H9 (cell line): Measurements from ENCODE around the gene WDR75. TPM values are rescaled to one million over a fixed set of nuclear protein-coding genes. Genes with fewer than 3 reads are reported as not detected.

Experiments used
- DNase-seq: peaks from one replicate; pipeline ENCODE4 v3.0.0-alpha.2; 2017
- H2AFZ ChIP-seq: one replicate; pipeline ENCODE4 v1.6.1; 2013; ENCODE audit warnings: mild to moderate bottlenecking, low read length, control low read depth, moderate library complexity
- H2AK5ac ChIP-seq: 2 replicates; pipeline ENCODE4 v1.6.1; 2013; ENCODE audit warnings: low read length, control low read depth, mixed read lengths; ENCODE audit not compliant: insufficient read length
- H2BK120ac ChIP-seq: one replicate; pipeline ENCODE4 v1.6.1; 2013; ENCODE audit warnings: low read depth, mild to moderate bottlenecking, low read length, control low read depth, inconsistent platforms; ENCODE audit not compliant: poor library complexity, severe bottlenecking
- H2BK12ac ChIP-seq: 2 replicates; pipeline ENCODE4 v1.6.1; 2013; ENCODE audit warnings: low read length, control low read depth, mixed read lengths, low read depth; ENCODE audit not compliant: insufficient read length
- H2BK15ac ChIP-seq: 2 replicates; pipeline ENCODE4 v1.6.1; 2013; ENCODE audit warnings: low read depth, low read length, control low read depth
- H2BK20ac ChIP-seq: one replicate; pipeline ENCODE4 v1.6.1; 2013; ENCODE audit warnings: low read depth, mild to moderate bottlenecking, low read length, control low read depth, inconsistent platforms; ENCODE audit not compliant: poor library complexity, severe bottlenecking
- H2BK5ac ChIP-seq: 2 replicates; pipeline ENCODE4 v1.6.1; 2013; ENCODE audit warnings: low read length, control low read depth, mixed read lengths; ENCODE audit not compliant: insufficient read length
- H3K14ac ChIP-seq: 2 replicates; pipeline ENCODE4 v1.6.1; 2013; ENCODE audit warnings: low read length, control low read depth; ENCODE audit not compliant: insufficient read depth
- H3K18ac ChIP-seq: 2 replicates; pipeline ENCODE4 v1.6.1; 2013; ENCODE audit warnings: low read depth, mild to moderate bottlenecking, mixed read lengths, low read length, control low read depth; ENCODE audit not compliant: insufficient read length
- H3K23ac ChIP-seq: 2 replicates; pipeline ENCODE4 v1.6.1; 2013; ENCODE audit warnings: low read length, control low read depth, mixed read lengths, low read depth; ENCODE audit not compliant: insufficient read length
- H3K23me2 ChIP-seq: 2 replicates; pipeline ENCODE4 v1.6.1; 2013; ENCODE audit warnings: low read depth, mild to moderate bottlenecking, mixed read lengths, low read length, control low read depth; ENCODE audit not compliant: insufficient read length, poor library complexity, severe bottlenecking
- H3K27ac ChIP-seq: 2 replicates; pipeline ENCODE4 v1.5.1; 2013; ENCODE audit warnings: low read length, control low read depth, mixed read lengths, low read depth; ENCODE audit not compliant: insufficient read length
- H3K27me3 ChIP-seq: 2 replicates; pipeline ENCODE4 v1.6.1; 2013; ENCODE audit warnings: low read length, control low read depth, inconsistent platforms; ENCODE audit not compliant: insufficient read depth
- H3K4ac ChIP-seq: 2 replicates; pipeline ENCODE4 v1.6.1; 2013; ENCODE audit warnings: low read depth, mild to moderate bottlenecking, control low read depth, inconsistent platforms, low read length, moderate library complexity
- H3K4me1 ChIP-seq: 2 replicates; pipeline ENCODE4 v1.6.1; 2013; ENCODE audit warnings: low read length, control low read depth, inconsistent platforms; ENCODE audit not compliant: insufficient read depth
- H3K4me2 ChIP-seq: 2 replicates; pipeline ENCODE4 v1.6.1; 2013; ENCODE audit warnings: low read length, control low read depth, mixed read lengths; ENCODE audit not compliant: insufficient read length, insufficient read depth
- H3K56ac ChIP-seq: 2 replicates; pipeline ENCODE4 v1.6.1; 2013; ENCODE audit warnings: low read depth, mild to moderate bottlenecking, mixed read lengths, low read length, control low read depth; ENCODE audit not compliant: insufficient read length
- H3K79me1 ChIP-seq: 2 replicates; pipeline ENCODE4 v1.6.1; 2013; ENCODE audit warnings: low read depth, mild to moderate bottlenecking, moderate library complexity, low read length, control low read depth, inconsistent platforms; ENCODE audit not compliant: insufficient read depth, poor library complexity, severe bottlenecking
- H3K79me2 ChIP-seq: 2 replicates; pipeline ENCODE4 v1.6.1; 2013; ENCODE audit warnings: low read length, control low read depth, inconsistent platforms; ENCODE audit not compliant: insufficient read depth
- H3K9ac ChIP-seq: 2 replicates; pipeline ENCODE4 v1.6.1; 2013; ENCODE audit warnings: low read length, control low read depth, mixed read lengths; ENCODE audit not compliant: insufficient read length; ENCODE audit errors: extremely low read depth
- H3K9me3 ChIP-seq: one replicate; pipeline ENCODE4 v1.6.1; 2013; ENCODE audit warnings: low read depth, low read length, inconsistent platforms; ENCODE audit not compliant: control insufficient read depth
- H3T11ph ChIP-seq: one replicate; pipeline ENCODE4 v1.6.1; 2013; ENCODE audit warnings: mild to moderate bottlenecking, low read length, control low read depth, inconsistent platforms
- H4K20me1 ChIP-seq: one replicate; pipeline ENCODE4 v1.6.1; 2013; ENCODE audit not compliant: control insufficient read depth, insufficient read length, insufficient read depth
- H4K5ac ChIP-seq: 2 replicates; pipeline ENCODE4 v1.6.1; 2013; ENCODE audit warnings: low read depth, mild to moderate bottlenecking, mixed read lengths, low read length, control low read depth; ENCODE audit not compliant: insufficient read length
- H4K8ac ChIP-seq: replicated peaks from 2 replicates; pipeline ENCODE4 v1.6.1; 2013; ENCODE audit warnings: low read length, control low read depth, mixed read lengths, low read depth; ENCODE audit not compliant: insufficient read length
- H4K91ac ChIP-seq: 2 replicates; pipeline ENCODE4 v1.6.1; 2013; ENCODE audit warnings: low read depth, mild to moderate bottlenecking, moderate library complexity, mixed read lengths, low read length, control low read depth; ENCODE audit not compliant: insufficient read length
- H3K27ac Mint-ChIP-seq, 3 experiments: 2 replicates in 2 of 3; 3 replicates in 1 of 3; pipeline ENCODE4 v1.8.0; 2020 to 2021; ENCODE audit warnings: mixed read lengths in 3 of 3, mild to moderate bottlenecking in 1 of 3, moderate library complexity in 1 of 3
- H3K27me3 Mint-ChIP-seq: 2 replicates; pipeline ENCODE4 v1.8.0; 2021; ENCODE audit warnings: low read depth, mild to moderate bottlenecking, moderate library complexity, mixed read lengths
- H3K36me3 Mint-ChIP-seq, 3 experiments: 2 replicates in 2 of 3; 3 replicates in 1 of 3; pipeline ENCODE4 v1.8.0; 2020 to 2021; ENCODE audit warnings: low read depth in 3 of 3, mixed read lengths in 3 of 3; ENCODE audit not compliant: insufficient read depth in 1 of 3
- H3K4me1 Mint-ChIP-seq, 2 experiments: 2 replicates each; pipeline ENCODE4 v1.8.0; 2020; ENCODE audit warnings: mixed read lengths in 2 of 2
- H3K4me3 Mint-ChIP-seq, 2 experiments: 2 replicates in 1 of 2; 3 replicates in 1 of 2; pipeline ENCODE4 v1.8.0; 2020 to 2021; ENCODE audit warnings: mild to moderate bottlenecking in 2 of 2, mixed read lengths in 2 of 2, moderate library complexity in 1 of 2
- H3K9me3 Mint-ChIP-seq, 2 experiments: 2 replicates in 1 of 2; 3 replicates in 1 of 2; pipeline ENCODE4 v1.8.0; 2020; ENCODE audit warnings: mild to moderate bottlenecking in 2 of 2, mixed read lengths in 2 of 2, moderate library complexity in 1 of 2
- WGBS: extraction: QIAGEN DNeasy Blood & Tissue Kit; methylation state at CpG from one replicate; pipeline ENCODE4 v1.1.7; 2013; ENCODE audit warnings: missing lambda C conversion rate, low lambda C conversion rate, mixed read lengths; ENCODE audit not compliant: insufficient read length; ENCODE audit errors: extremely low coverage; 5-methylcytosine and 5-hydroxymethylcytosine counted together
- total RNA-seq: library from RNA; stranded (reverse); gene quantifications from 2 replicates; pipeline ENCODE4 v1.2.1, GENCODE V29; 2021
- TF ChIP-seq, protein P1 (sequence below): fragments of 200-600 bp; sonication (generic); conservative IDR thresholded peaks from 3 replicates; pipeline ENCODE4 v1.8.0; 2021; ENCODE audit warnings: antibody characterized with exemption, mild to moderate bottlenecking

WDR75 gene
- total RNA-seq, 1 experiment from 2014 or later: 80.6 TPM

DNA sequence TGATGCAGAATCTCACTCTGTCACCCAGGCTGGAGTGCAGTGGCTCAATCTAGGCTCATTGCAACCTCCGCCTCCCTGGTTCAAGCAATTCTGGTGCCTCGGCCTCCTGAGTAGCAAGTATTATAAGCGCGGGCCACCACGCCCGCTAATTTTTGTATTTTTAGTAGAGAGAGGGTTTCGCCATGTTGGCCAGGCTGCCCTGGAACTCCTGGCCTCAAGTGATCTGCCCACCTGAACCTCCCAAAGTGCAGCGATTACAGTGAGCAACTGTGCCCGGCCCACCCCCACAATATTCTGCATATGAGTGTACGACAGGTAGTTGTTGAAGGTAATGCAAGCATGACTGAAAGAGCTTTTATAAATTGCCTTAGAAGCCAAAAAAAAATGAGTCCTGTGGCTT, 1.2 kb downstream of the WDR75 start:
- peak overlapping the region; percentile 84 for H3K4me2 ChIP-seq
- H3K9ac ChIP-seq: no peak overlapping the region
- no peak overlapping the region for H4K5ac ChIP-seq
- no peaks in the 10 kb centered on the region for H3K23me2 ChIP-seq
- H3K14ac ChIP-seq: no peak overlapping the region
- Mint-ChIP-seq H3K4me1 (peaks cover 2 to 5% of the 10 kb centered on the region in 2 experiments; a peak in 2 of 4 replicates), H3K27ac (peak overlapping the region in 2 of 3 experiments; percentile 34 to 69; a peak in 1 of 7 replicates), H3K27me3 (no peaks in the 10 kb centered on the region), H3K36me3 (peaks cover 0 to 4% (median 3%) of the 10 kb centered on the region in 3 experiments; a peak in 4 of 7 replicates), H3K4me3 (peak overlapping the region in 1 of 2 experiments; percentile 99; a peak in 4 of 5 replicates), H3K9me3 (peaks cover 0 to 2% of the 10 kb centered on the region in 2 experiments; a peak in 1 of 5 replicates)
- H4K20me1 ChIP-seq: no peaks in the 10 kb centered on the region
- no peak overlapping the region for H2BK12ac ChIP-seq
- H2BK15ac ChIP-seq: no peak overlapping the region
- no peaks in the 10 kb centered on the region for H3K27me3 ChIP-seq
- H3K27ac ChIP-seq: no peak overlapping the region
- H2BK5ac ChIP-seq: no peak overlapping the region
- H3K79me1 ChIP-seq: peaks cover 2% of the 10 kb centered on the region
- no peak overlapping the region for H4K8ac ChIP-seq
- no peak overlapping the region for H3K4ac ChIP-seq
- TF ChIP-seq, protein P1, sequence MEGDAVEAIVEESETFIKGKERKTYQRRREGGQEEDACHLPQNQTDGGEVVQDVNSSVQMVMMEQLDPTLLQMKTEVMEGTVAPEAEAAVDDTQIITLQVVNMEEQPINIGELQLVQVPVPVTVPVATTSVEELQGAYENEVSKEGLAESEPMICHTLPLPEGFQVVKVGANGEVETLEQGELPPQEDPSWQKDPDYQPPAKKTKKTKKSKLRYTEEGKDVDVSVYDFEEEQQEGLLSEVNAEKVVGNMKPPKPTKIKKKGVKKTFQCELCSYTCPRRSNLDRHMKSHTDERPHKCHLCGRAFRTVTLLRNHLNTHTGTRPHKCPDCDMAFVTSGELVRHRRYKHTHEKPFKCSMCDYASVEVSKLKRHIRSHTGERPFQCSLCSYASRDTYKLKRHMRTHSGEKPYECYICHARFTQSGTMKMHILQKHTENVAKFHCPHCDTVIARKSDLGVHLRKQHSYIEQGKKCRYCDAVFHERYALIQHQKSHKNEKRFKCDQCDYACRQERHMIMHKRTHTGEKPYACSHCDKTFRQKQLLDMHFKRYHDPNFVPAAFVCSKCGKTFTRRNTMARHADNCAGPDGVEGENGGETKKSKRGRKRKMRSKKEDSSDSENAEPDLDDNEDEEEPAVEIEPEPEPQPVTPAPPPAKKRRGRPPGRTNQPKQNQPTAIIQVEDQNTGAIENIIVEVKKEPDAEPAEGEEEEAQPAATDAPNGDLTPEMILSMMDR: no peak
- no peak overlapping the region for H3K18ac ChIP-seq
- H3T11ph ChIP-seq: no peak overlapping the region
- no peak for DNase-seq
- H3K9me3 ChIP-seq: no peaks in the 10 kb centered on the region
- no peaks in the 10 kb centered on the region; the same call in 1 of the 2 replicates for H3K4me1 ChIP-seq
- H2AFZ ChIP-seq: no peak overlapping the region
- H4K91ac ChIP-seq: no peak overlapping the region
- H3K79me2 ChIP-seq: peaks cover 42% of the 10 kb centered on the region
- H3K23ac ChIP-seq: no peak overlapping the region
- no peak overlapping the region for H3K56ac ChIP-seq
- no peak overlapping the region for H2AK5ac ChIP-seq
- H2BK20ac ChIP-seq: no peak overlapping the region
- no peak overlapping the region for H2BK120ac ChIP-seq
- WGBS: no CpG with 5 or more reads among the region's 10 CpGs
